Dedifferentiated amniotic fluid mesenchymal stem cell (primary cell): Measurements from ENCODE around the gene CD38.
A peak's percentile ranks its signal among the peaks of the same experiment; 100 is the strongest.
"Not testable (repeated sequence)": the region's sequence is repeated elsewhere in the genome, so short reads cannot be mapped to it uniquely, and the experiment has no call there.

Experiments used
- DNase-seq: peaks from one replicate; pipeline ENCODE4 v3.0.0-alpha.2; 2016; ENCODE audit errors: extremely low spot score

Gene CD38

GRCh38 chr4:15799141-15799540, 21.0 kb downstream of the CD38 start:
- DNase-seq, result no peak

- no peak for DNase-seq
These were observed 21.6 kb downstream of the CD38 start for GRCh38 chr4:15799701-15800100.

GRCh38 chr4:15802497-15802896, 24.4 kb downstream of the CD38 start:
- not testable (repeated sequence) for DNase-seq

GRCh38 chr4:15805583-15806517, 27.7 kb downstream of the CD38 start:
- peak; percentile 34 for DNase-seq

- DNase-seq, result no peak
These were observed 30.9 kb downstream of the CD38 start for GRCh38 chr4:15809058-15809457.

- no peak for DNase-seq
These were observed 31.3 kb downstream of the CD38 start for GRCh38 chr4:15809466-15809865.

GRCh38 chr4:15811703-15812337, 33.7 kb downstream of the CD38 start:
- no peak for DNase-seq

- no peak for DNase-seq
These were observed 54.7 kb downstream of the CD38 start for GRCh38 chr4:15832523-15833451.

GRCh38 chr4:15833801-15834200, 55.7 kb downstream of the CD38 start:
- DNase-seq, result no peak

- DNase-seq, result no peak
These were observed 58.2 kb downstream of the CD38 start for GRCh38 chr4:15836362-15836761.

GRCh38 chr4:15837591-15837990, 59.5 kb downstream of the CD38 start:
- DNase-seq, result no peak

GRCh38 chr4:15841194-15841730, 63.1 kb downstream of the CD38 start:
- not testable (repeated sequence) for DNase-seq

- DNase-seq, result no peak
These were observed 69.6 kb downstream of the CD38 start for GRCh38 chr4:15847746-15848145.

GRCh38 chr4:15848191-15848842, 70.2 kb downstream of the CD38 start:
- DNase-seq, result no peak

- no peak for DNase-seq
These were observed 73.8 kb downstream of the CD38 start for GRCh38 chr4:15851969-15852368.

- no peak for DNase-seq
These were observed 74.4 kb downstream of the CD38 start for GRCh38 chr4:15852524-15852923.

- DNase-seq, result no peak
These were observed 75.2 kb downstream of the CD38 start for GRCh38 chr4:15853345-15853744.

- no peak for DNase-seq
These were observed 77.8 kb downstream of the CD38 start for GRCh38 chr4:15855804-15856475.

GRCh38 chr4:15861198-15861597, 83.1 kb downstream of the CD38 start:
- DNase-seq, result not testable (repeated sequence)
